Kidney (tissue), 14 donors: ENCODE data around the gene OSBPL8. TPM values are rescaled to one million over a fixed set of nuclear protein-coding genes. Genes with fewer than 3 reads are reported as not detected.

Source experiments
- DNase-seq, 5 donors: peaks; one replicate each; pipeline ENCODE4 v3.0.0-alpha.2; 2013 to 2020
- FAIRE-seq: peaks from 2 replicates; lab custom pipeline; 2012; peaks lifted over from hg19 to GRCh38; lab: Jason Lieb, UNC
- H3K27ac ChIP-seq, 2 donors: one replicate each; pipeline ENCODE4 v1.7.0; 2013; ENCODE audit warnings: low read depth in 2 of 2, low read length in 2 of 2, inconsistent platforms in 1 of 2
- H3K27me3 ChIP-seq: one replicate; pipeline ENCODE4 v1.7.1; 2013; ENCODE audit warnings: low read length, inconsistent platforms; ENCODE audit not compliant: control insufficient read depth, insufficient read depth
- H3K36me3 ChIP-seq, 3 donors: one replicate each; pipeline versions ENCODE4 v1.7.0 to v1.7.1; 2013; ENCODE audit warnings: low read length in 3 of 3, control low read depth in 1 of 3, inconsistent platforms in 1 of 3; ENCODE audit not compliant: insufficient read depth in 3 of 3, control insufficient read depth in 2 of 3
- H3K4me1 ChIP-seq, 3 donors: one replicate each; pipeline versions ENCODE4 v1.7.0 to v1.7.1; 2013; ENCODE audit warnings: low read length in 3 of 3, inconsistent platforms in 1 of 3, low read depth in 1 of 3; ENCODE audit not compliant: control insufficient read depth in 2 of 3, insufficient read depth in 2 of 3
- H3K4me3 ChIP-seq, 3 donors: one replicate each; pipeline versions ENCODE4 v1.7.0 to v1.8.1; 2013; ENCODE audit warnings: low read length in 3 of 3, control low read depth in 1 of 3, inconsistent platforms in 1 of 3
- H3K9ac ChIP-seq, 3 donors: one replicate each; pipeline versions ENCODE4 v1.7.0 to v1.7.1; 2013; ENCODE audit warnings: low read length in 3 of 3, control low read depth in 1 of 3, inconsistent platforms in 1 of 3
- H3K9me3 ChIP-seq, 3 donors: one replicate each; pipeline versions ENCODE4 v1.7.0 to v1.7.1; 2013; ENCODE audit warnings: low read length in 3 of 3, control low read depth in 1 of 3, inconsistent platforms in 1 of 3; ENCODE audit not compliant: control insufficient read depth in 2 of 3, insufficient read depth in 1 of 3
- CTCF ChIP-seq: IDR thresholded peaks from 3 replicates; pipeline ENCODE4 v1.5.1; 2012; ENCODE audit warnings: mild to moderate bottlenecking, moderate library complexity, borderline replicate concordance; ENCODE audit not compliant: insufficient read depth; ENCODE audit errors: extremely low read depth
- intact Hi-C: fragments of 100-400 bp; cut with DNase I; formaldehyde crosslinking; loops from one replicate; pipeline ENCODE4 v1.11.1; 2022
- polyA plus RNA-seq: library from polyadenylated mRNA; stranded (reverse); fragments of 350-450 nt; fragmentation: Illumina TruSeq; extraction: RNeasy Lipid Tissue Mini Kit (QIAGEN cat#74804); gene quantifications from one replicate; pipeline ENCODE4 v1.2.3, GENCODE V29; 2014; ENCODE audit warnings: low read depth, low replicate concordance; ENCODE audit not compliant: insufficient read depth
- total RNA-seq: library from RNA; stranded (reverse); fragmentation: NEBNext Ultra II Directional; extraction: Animal tissue kit (Norgen Biotek cat#: 25700); gene quantifications from one replicate; pipeline ENCODE4 v1.2.1, GENCODE V29; 2021
- donor health status: control.
- donor health status: control.
- donor health status: control.
- donor health status: control.
- donor health status: control.
- donor health status: DM: yes; HTN: yes; CAD: no.
- donor health status: Normal renal cell carcinoma (clear cell type).

The OSBPL8 gene
- total and polyA plus RNA-seq, 2 donors from 2014 or later = 11.5 to 69.7 TPM

GRCh38 chr12:76591476-76591875, 31.9 kb upstream of the OSBPL8 start:
- no peak for TF ChIP-seq CTCF
- Histone ChIP-seq H3K4me1 (no peaks in the 10 kb centered on the region), H3K9ac (no peak overlapping the region), H3K27ac (no peak overlapping the region), H3K9me3 (no peaks in the 10 kb centered on the region), H3K36me3 (no peaks in the 10 kb centered on the region), H3K4me3 (no peak overlapping the region), H3K27me3 (no peaks in the 10 kb centered on the region)
- DNase-seq = no peak
- intact Hi-C loops = no loop called here
- FAIRE-seq = no peak

GRCh38 chr12:76590131-76590530, 30.6 kb upstream of the OSBPL8 start:
- TF ChIP-seq CTCF = no peak
- DNase-seq (no peak), FAIRE-seq (no peak)
- Histone ChIP-seq H3K4me3 (no peak overlapping the region), H3K27ac (no peak overlapping the region), H3K36me3 (no peaks in the 10 kb centered on the region), H3K9ac (no peak overlapping the region), H3K4me1 (no peaks in the 10 kb centered on the region), H3K27me3 (no peaks in the 10 kb centered on the region), H3K9me3 (no peaks in the 10 kb centered on the region)
- intact Hi-C loops = no loop called here

DNA sequence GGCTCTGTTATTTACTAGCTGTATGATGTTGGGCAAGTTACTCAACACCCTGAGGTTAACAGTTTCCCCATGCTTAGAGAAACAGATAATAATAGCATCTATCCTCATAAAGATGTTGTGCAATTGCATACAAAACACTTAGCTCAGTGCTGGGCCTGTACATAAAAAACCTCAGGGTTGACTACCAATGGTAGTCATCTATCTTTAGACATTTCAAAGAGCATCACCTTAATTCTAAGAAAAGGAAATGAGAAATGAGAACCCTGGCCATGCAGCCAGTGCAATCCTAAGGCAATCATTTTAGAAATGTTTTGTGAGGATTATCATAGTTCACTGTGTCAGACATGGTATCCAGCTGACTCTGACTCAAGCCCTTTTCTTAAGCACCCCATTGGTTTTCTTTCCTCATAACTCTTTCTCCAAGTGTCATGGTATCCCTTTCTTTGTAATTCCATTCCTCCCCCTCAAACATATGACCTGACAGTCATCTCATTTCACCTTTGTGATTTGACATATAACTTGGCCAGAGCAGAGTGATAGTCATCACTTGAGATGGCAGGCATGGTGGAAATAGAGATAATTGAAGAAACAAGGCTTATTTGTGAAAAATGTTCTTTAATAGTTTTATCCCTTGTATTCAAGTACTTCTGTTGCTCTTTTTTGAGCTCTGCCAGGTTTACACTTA, 29.5 kb upstream of the OSBPL8 start:
- Histone ChIP-seq H3K36me3 (no peaks in the 10 kb centered on the region), H3K4me1 (no peaks in the 10 kb centered on the region), H3K9me3 (no peaks in the 10 kb centered on the region), H3K9ac (no peak overlapping the region), H3K4me3 (no peak overlapping the region), H3K27me3 (no peaks in the 10 kb centered on the region), H3K27ac (no peak overlapping the region)
- intact Hi-C loops = no loop called here
- no peak for TF ChIP-seq CTCF
- DNase-seq (no peak), FAIRE-seq (no peak)
